WTC11 (cell line): ENCODE data around the gene WNT3A.
A peak's percentile ranks its signal among the peaks of the same experiment; 100 is the strongest.

ENCODE experiments used
- ATF6 ChIP-seq: sonication (generic); formaldehyde crosslinking; IDR thresholded peaks from 2 replicates; pipeline ENCODE4 v1.8.1; 2023; ENCODE audit warnings: mild to moderate bottlenecking, missing genetic modification reagents
- CBFB ChIP-seq: sonication (generic); formaldehyde crosslinking; IDR thresholded peaks from 2 replicates; pipeline ENCODE4 v1.8.1; 2022; ENCODE audit warnings: mild to moderate bottlenecking, low read depth, missing genetic modification reagents
- CDX4 ChIP-seq: fragments of 250-450 bp; sonication (Bioruptor Pico); IDR thresholded peaks from 2 replicates; pipeline ENCODE4 v1.9.0; 2021; ENCODE audit warnings: moderate library complexity, mild to moderate bottlenecking, inconsistent platforms, borderline replicate concordance
- CREB1 ChIP-seq: sonication (generic); formaldehyde crosslinking; IDR thresholded peaks from 2 replicates; pipeline ENCODE4 v1.8.0; 2023; ENCODE audit warnings: mild to moderate bottlenecking, missing genetic modification reagents
- CREM ChIP-seq: sonication (generic); formaldehyde crosslinking; IDR thresholded peaks from 2 replicates; pipeline ENCODE4 v1.8.1; 2022; ENCODE audit warnings: mild to moderate bottlenecking, missing genetic modification reagents, moderate library complexity
- CTCF ChIP-seq: fragments of 200-600 bp; IDR thresholded peaks from 2 replicates; pipeline ENCODE4 v1.8.0; 2022; ENCODE audit warnings: antibody characterized with exemption
- FOXP1 ChIP-seq: sonication (generic); formaldehyde crosslinking; IDR thresholded peaks from 2 replicates; pipeline ENCODE4 v1.8.0; 2022; ENCODE audit warnings: missing genetic modification reagents, mild to moderate bottlenecking, moderate library complexity, borderline replicate concordance
- HMGXB4 ChIP-seq: sonication (generic); formaldehyde crosslinking; IDR thresholded peaks from 2 replicates; pipeline ENCODE4 v1.8.1; 2023; ENCODE audit warnings: mild to moderate bottlenecking, moderate library complexity, missing genetic modification reagents
- IRF2 ChIP-seq: sonication (generic); formaldehyde crosslinking; IDR thresholded peaks from 2 replicates; pipeline ENCODE4 v1.8.0; 2022; ENCODE audit warnings: low read depth, missing genetic modification reagents, borderline replicate concordance
- JUN ChIP-seq: sonication (generic); formaldehyde crosslinking; IDR thresholded peaks from 2 replicates; pipeline ENCODE4 v1.8.0; 2023; ENCODE audit warnings: mild to moderate bottlenecking, missing genetic modification reagents
- SP1 ChIP-seq: sonication (generic); formaldehyde crosslinking; conservative IDR thresholded peaks from 2 replicates; pipeline ENCODE4 v1.8.1; 2022; ENCODE audit warnings: missing genetic modification reagents
- ZNF138 ChIP-seq: sonication (generic); formaldehyde crosslinking; conservative IDR thresholded peaks from 2 replicates; pipeline ENCODE4 v1.8.1; 2022; ENCODE audit warnings: mild to moderate bottlenecking, moderate library complexity, missing genetic modification reagents
- TF ChIP-seq, protein P1 (sequence below): sonication (generic); formaldehyde crosslinking; IDR thresholded peaks from 2 replicates; pipeline ENCODE4 v1.8.1; 2023; ENCODE audit warnings: mild to moderate bottlenecking, missing genetic modification reagents, borderline replicate concordance
- TF ChIP-seq, protein P2 (sequence below): sonication (generic); formaldehyde crosslinking; IDR thresholded peaks from 2 replicates; pipeline ENCODE4 v1.8.0; 2022; ENCODE audit warnings: mild to moderate bottlenecking, missing genetic modification reagents

DNA sequence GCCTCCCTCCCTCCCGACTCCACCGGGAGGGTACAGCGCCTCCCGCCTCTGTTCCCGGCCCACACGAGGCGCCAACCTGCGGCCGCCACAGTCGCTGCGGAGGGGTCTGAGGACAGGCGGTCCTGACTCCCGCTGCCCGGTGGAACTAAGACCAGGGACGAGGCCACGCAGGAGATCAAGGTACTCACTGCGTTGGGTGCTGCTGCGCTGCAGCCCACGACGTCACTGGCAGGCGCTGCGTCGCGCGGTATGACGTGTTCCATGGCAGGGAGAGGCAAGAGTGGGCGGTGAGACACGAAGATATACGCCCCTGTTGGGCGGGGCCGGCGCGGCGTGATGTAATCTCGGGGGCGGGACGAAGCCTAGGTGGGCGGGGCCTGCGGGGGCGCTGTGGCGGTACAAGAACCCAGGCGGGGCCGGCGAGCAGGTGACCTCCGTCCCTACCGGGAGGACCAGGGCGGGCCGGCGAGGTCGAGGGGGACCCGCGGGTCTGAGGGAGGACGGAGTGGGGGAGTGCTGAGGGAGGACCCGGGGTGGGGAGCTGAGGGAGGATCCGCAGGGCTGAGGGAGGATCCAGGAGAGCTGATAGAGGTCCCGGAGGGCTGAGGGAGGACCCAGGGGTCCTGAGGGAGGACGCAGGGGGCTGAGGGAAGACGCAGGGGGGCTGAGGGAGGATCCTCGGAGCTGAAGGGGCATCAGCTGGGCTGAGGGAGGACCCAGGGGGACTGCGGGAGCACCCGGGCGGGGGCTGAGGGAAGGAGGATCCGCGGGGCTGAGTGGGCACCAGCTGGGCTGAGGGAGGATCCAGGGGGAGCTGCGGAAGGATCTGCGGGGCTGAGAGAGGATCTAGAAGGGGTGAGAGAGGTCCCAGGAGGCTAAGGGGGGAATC lies 102.5 kb downstream of the WNT3A start, which contains the start of gene MRPL55:
- TF ChIP-seq CTCF (no peak), SP1 (peak; percentile 100), IRF2 (CRISPR knock-in tag) (no peak), FOXP1 (CRISPR knock-in tag) (no peak; the same call in 1 of the 2 replicates), ZNF138 (CRISPR knock-in tag) (no peak), ATF6 (no peak), CBFB (no peak), CREM (CRISPR knock-in tag) (peak; percentile 100), CDX4 (CRISPR knock-in tag) (no peak), JUN (CRISPR knock-in tag) (no peak), CREB1 (CRISPR knock-in tag) (peak; percentile 92), HMGXB4 (CRISPR knock-in tag) (0 out of 2 replicates have a peak, but pooled peaks have one; percentile 9)
- TF ChIP-seq, protein P1, sequence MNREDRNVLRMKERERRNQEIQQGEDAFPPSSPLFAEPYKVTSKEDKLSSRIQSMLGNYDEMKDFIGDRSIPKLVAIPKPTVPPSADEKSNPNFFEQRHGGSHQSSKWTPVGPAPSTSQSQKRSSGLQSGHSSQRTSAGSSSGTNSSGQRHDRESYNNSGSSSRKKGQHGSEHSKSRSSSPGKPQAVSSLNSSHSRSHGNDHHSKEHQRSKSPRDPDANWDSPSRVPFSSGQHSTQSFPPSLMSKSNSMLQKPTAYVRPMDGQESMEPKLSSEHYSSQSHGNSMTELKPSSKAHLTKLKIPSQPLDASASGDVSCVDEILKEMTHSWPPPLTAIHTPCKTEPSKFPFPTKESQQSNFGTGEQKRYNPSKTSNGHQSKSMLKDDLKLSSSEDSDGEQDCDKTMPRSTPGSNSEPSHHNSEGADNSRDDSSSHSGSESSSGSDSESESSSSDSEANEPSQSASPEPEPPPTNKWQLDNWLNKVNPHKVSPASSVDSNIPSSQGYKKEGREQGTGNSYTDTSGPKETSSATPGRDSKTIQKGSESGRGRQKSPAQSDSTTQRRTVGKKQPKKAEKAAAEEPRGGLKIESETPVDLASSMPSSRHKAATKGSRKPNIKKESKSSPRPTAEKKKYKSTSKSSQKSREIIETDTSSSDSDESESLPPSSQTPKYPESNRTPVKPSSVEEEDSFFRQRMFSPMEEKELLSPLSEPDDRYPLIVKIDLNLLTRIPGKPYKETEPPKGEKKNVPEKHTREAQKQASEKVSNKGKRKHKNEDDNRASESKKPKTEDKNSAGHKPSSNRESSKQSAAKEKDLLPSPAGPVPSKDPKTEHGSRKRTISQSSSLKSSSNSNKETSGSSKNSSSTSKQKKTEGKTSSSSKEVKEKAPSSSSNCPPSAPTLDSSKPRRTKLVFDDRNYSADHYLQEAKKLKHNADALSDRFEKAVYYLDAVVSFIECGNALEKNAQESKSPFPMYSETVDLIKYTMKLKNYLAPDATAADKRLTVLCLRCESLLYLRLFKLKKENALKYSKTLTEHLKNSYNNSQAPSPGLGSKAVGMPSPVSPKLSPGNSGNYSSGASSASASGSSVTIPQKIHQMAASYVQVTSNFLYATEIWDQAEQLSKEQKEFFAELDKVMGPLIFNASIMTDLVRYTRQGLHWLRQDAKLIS (CRISPR knock-in tag): no peak
- TF ChIP-seq, protein P2, sequence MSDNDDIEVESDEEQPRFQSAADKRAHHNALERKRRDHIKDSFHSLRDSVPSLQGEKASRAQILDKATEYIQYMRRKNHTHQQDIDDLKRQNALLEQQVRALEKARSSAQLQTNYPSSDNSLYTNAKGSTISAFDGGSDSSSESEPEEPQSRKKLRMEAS (CRISPR knock-in tag): no peak; the same call in 1 of the 2 replicates
